GM10248 (cell line): ENCODE measurements around the gene PAQR6.

ENCODE experiments used
- CTCF ChIA-PET: fragments of 300-600 bp; sonication (Branson Sonifier 250); formaldehyde crosslinking; extraction: SDS; loops from one replicate; lab custom pipeline; 2021; ENCODE audit warnings: antibody characterized with exemption; lab: Yijun Ruan, JAX
- POLR2A ChIA-PET: fragments of 350-650 bp; sonication (Branson Sonifier 250); formaldehyde crosslinking; extraction: SDS; loops from one replicate; lab custom pipeline; 2020; ENCODE audit warnings: antibody characterized with exemption; lab: Yijun Ruan, JAX
- DNase-seq: peaks from one replicate; pipeline ENCODE4 v3.0.0; 2012; ENCODE audit errors: extremely low spot score
- CTCF ChIP-seq: IDR thresholded peaks from 2 replicates; pipeline ENCODE4 v1.5.1; 2012; ENCODE audit warnings: mild to moderate bottlenecking, low read depth; ENCODE audit errors: extremely low read depth, missing control alignments, control extremely low read depth

Gene PAQR6

GRCh38 chr1:156282479-156283222 is 34.8 kb upstream of the PAQR6 start, which contains the start of gene SMG5:
Gene SMG5 (minus strand): TSS chr1:156282825. CDS start chr1:156282680, 145 bp downstream.
- CTCF ChIA-PET, result interaction anchor here (1.0 to 4.3 kb wide), 13 partner anchors 9 to 203 kb away, joined by 3 to 19 read pairs (median 4); no protein-coding TSS in a partner anchor
- POLR2A ChIA-PET, result interaction anchor here (0.6 to 1.2 kb wide), 4 partner anchors 53 to 1617 kb away, joined by 3 to 5 read pairs (median 3); partner anchors contain the start of gene SLC25A44
- no peak for TF ChIP-seq CTCF
- DNase-seq, result peak; percentile 95

- POLR2A ChIA-PET, result interaction anchor here (0.5 to 1.1 kb wide), 5 partner anchors 13 to 1617 kb away, joined by 3 to 5 read pairs (median 3); no protein-coding TSS in a partner anchor
- CTCF ChIA-PET, result interaction anchor here (0.7 to 4.3 kb wide), 15 partner anchors 8 to 347 kb away, joined by 3 to 19 read pairs (median 4); partner anchors contain the start of genes KHDC4 and PMF1
- no peak for TF ChIP-seq CTCF
- no peak for DNase-seq
Measured at GRCh38 chr1:156281693-156282478, 34.0 kb upstream of the PAQR6 start.

- POLR2A ChIA-PET, result interaction anchor here (0.5 to 0.7 kb wide), 3 partner anchors 13 to 746 kb away, joined by 3 to 5 read pairs (median 4); no protein-coding TSS in a partner anchor
- peak; percentile 58 for DNase-seq
- CTCF ChIA-PET, result interaction anchor here (0.7 to 4.3 kb wide), 12 partner anchors 8 to 346 kb away, joined by 3 to 19 read pairs (median 4); partner anchors contain the start of genes KHDC4 and PMF1
- no peak for TF ChIP-seq CTCF
Measured at GRCh38 chr1:156281281-156281680, 33.4 kb upstream of the PAQR6 start.

- no peak for TF ChIP-seq CTCF
- no peak for DNase-seq
- POLR2A ChIA-PET, result interaction anchor here (1.0 kb wide), 1 partner anchor 9 kb away, joined by 4 read pairs; no protein-coding TSS in a partner anchor
- CTCF ChIA-PET, result interaction anchor here (0.9 to 1.7 kb wide), 7 partner anchors 9 to 139 kb away, joined by 3 to 6 read pairs (median 5); no protein-coding TSS in a partner anchor
Measured at GRCh38 chr1:156279837-156280236, 32.0 kb upstream of the PAQR6 start.

- DNase-seq, result no peak
- no peak for TF ChIP-seq CTCF
- ChIA-PET POLR2A (interaction anchor here (0.7 kb wide), 1 partner anchor 43 kb away, joined by 3 read pairs; no protein-coding TSS in a partner anchor), CTCF (interaction anchor here (0.7 to 1.6 kb wide), 6 partner anchors 14 to 52 kb away, joined by 3 to 6 read pairs (median 4); partner anchors contain the start of gene PAQR6)
Measured at GRCh38 chr1:156276966-156277381, 29.1 kb upstream of the PAQR6 start.
